NCI-H1436 (cell line): Measurements from ENCODE around the gene TYK2.
A peak's percentile ranks its signal among the peaks of the same experiment; 100 is the strongest.
"Not testable (repeated sequence)": the region's sequence is repeated elsewhere in the genome, so short reads cannot be mapped to it uniquely, and the experiment has no call there.

Source experiments
- DNase-seq: peaks from one replicate; lab custom pipeline; 2025; lab: John Stamatoyannopoulos, UW

The TYK2 gene

GRCh38 chr19:10407096-10407495, 26.7 kb upstream of the TYK2 start:
- DNase-seq: no peak

DNA sequence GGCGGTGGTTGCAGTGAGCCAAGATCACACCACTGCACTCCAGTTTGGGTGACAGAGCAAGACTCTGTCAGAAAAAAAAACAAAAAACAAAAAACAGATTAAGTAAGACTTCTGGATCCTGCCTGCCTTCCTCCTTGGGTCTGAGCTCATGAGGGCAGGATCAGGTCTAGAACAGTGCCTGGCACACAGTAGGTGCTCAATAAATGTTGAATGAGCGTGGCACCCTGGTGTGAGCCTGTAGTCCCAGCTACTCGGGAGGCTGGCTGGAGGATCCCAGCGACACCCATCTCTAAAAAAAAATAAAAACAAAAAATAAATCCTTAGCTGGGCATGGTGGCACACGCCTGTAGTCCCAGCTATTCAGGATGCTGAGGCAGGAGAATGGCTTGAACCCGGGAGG, 25.8 kb upstream of the TYK2 start:
- DNase-seq: no peak

DNA sequence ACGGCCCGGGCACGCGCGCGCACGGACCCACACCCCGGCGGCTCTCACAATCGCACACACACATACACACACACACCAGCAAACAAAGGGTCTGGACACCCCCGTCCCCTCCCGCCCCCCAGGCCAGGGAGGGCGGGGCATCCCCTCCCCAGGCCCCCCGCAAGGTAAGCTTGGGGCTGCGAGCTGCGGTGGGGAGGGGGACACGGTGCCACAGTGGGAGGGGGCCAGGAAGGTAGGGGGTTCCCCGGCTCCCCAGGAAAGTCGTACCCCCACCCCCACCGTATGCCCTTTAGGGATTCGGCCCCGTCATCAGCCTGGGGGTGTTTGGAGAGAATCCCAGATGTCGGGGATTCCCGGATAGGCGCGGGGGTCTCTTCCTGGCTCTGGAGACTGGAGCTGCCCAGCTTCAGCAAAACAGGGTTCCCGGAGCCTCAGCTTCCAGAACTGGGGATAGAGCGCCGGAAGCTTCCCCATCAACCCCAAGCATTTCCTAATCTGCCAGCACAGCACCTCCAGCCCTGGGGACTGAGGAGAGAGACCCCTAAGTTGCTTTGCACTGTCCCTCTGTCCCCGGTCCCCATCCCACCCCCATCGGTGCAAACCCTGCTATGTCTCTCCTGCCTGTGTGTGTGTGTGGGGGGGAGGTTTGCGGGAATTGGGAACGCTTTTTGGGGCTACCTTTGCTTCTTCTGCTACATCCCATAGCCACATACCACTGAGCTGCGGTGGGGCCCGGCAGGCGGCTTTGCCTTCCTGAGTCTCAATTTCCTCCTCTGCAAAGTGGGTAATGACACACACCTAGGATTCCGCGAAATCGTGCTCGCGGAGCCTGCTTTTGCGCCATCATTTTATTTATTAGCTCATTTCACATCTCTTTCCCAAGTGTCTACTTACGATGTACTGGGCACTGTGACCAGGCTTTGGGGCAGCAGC, 24.8 kb upstream of the TYK2 start:
- DNase-seq: no peak

GRCh38 chr19:10403137-10404021, 23.0 kb upstream of the TYK2 start, which contains the start of gene CDC37:
CDC37 (minus strand) TSS chr19:10403542; CDS start chr19:10403479, 63 bp downstream.
- peak; percentile 94 for DNase-seq

DNA sequence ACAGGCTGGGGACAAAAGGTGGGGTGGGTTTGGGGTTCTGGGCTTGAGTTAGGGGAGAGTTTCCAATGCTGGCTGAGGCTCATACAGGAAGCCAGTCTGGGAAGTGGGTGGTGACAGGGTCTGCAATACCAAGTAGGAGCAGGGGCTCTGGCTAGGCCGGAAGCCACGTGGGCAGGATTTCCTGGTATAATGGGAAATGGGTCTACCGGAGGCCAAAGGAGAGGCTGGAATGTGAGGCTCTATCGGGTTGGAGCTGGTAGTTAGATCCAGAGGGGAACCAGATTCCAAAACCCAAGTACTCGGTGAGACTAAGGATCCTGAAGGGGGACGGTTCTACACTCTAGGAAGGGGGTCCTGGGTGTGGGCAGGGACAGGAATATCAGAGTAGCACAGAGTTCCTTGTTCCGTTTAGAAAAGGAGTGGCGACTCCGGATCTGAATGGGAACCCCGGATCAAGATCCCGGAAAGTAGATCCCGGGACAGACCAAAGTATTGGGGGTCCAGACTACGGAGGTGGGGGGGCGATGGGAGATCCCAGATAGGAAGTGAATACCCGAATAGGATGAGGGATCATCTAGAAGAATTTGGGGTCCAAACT, 22.2 kb upstream of the TYK2 start:
- no peak for DNase-seq

DNA sequence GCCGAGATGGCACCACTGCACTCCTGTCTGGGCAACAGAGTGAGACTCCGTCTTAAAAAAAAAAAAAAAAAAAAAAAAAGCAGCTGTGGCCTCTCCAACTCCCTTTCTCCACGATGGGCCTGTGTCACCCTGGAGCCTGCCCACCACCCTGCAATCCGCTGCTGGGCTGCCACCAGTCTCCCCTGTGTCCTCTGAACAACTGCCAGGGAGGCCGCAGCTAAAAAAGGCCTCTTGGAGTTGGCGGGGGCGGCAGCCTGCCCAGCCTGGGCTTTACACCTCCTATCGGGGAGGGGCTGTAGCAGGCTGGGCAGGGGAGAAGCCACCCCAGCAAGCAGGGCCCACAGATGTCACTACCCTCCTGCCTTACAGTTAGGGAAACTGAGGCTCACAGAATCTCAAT, 19.5 kb upstream of the TYK2 start:
- no peak for DNase-seq

DNA sequence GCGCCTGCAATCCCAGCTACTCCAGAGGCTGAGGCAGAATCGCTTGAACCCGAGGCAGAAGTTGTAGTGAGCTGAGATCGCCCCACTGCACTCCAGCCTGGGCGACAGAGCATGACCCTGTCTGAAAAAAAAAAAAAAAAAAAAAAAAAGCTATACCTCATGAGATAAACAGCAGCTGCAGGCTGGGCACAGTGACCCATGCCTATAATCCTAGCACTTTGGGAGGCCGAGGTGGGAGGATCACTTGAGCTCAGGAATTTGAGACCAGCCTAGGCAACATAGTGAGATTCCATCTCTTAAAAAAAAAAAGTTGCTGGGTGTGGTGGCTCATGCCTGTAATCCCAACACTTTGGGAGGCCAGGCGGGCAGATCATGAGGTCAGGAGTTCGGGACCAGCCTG, 19.0 kb upstream of the TYK2 start:
- DNase-seq: not testable (repeated sequence)

- no peak for DNase-seq
These were observed 18.4 kb upstream of the TYK2 start for GRCh38 chr19:10398819-10399218.

GRCh38 chr19:10395917-10396316, 15.5 kb upstream of the TYK2 start:
- DNase-seq: no peak

DNA sequence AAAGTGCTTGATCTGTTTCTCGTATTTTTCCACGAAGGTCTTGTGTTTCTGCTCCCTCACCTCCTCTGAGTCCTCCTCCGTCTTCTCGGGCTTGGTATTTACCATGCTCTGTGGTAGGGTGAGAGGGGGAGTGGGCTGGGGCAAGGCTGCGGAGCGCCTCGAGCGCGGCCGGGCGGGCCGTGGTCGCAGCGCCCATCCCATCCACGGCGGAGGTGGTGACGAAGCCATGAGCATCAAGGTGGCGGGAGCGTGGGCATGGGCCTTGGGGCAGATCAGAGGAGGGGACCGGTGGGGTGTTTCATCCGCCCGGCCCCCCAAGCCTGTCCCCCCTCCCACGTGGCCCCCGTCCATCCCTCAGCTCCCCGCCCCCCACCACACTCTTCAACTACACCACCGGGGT, 15.1 kb upstream of the TYK2 start:
- no peak for DNase-seq

- DNase-seq: no peak
These were observed 14.6 kb upstream of the TYK2 start for GRCh38 chr19:10395003-10395402.

- DNase-seq: no peak
These were observed 12.8 kb upstream of the TYK2 start for GRCh38 chr19:10393137-10393536.

DNA sequence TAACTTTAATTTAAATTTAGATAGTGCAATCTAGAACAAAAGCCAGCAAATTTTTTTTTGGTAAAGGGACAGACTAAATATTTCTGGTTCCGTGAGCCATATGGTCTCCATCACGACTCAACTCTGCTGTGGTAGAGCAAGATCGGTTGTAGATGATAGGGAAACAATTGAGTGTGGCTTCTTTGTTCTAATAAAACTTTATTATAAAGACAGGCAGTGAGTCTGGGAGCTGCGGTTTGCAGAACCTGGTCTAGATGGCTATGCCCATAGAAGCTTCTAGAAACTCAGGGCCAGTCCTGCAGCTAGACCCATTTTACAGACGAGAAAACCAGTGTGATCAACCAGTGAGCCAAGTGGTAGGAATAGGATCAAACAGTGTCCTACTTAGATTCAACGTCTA, 11.7 kb upstream of the TYK2 start:
- no peak for DNase-seq

- peak; percentile 84 for DNase-seq
These were observed 10.4 kb upstream of the TYK2 start for GRCh38 chr19:10390652-10391286.

DNA sequence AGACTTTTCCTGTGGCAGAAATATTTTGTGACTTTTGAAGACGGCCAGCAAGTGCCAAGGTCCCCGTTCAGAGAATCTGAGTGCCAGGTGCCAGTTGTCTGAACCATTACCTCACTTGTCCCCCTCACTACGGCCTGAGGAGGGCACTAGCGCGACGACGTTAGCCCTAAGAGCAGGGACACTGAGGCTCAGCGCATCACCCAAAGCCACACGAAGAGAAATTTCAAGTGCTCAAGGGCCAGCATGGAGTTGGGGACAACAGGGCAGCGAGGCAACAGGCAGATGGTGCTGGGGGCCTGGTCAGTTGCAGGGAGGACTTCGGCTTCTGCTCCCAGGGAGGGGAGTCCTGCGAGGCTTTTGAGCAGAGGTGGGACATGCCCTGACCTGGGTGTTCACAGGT, 9.5 kb upstream of the TYK2 start:
- DNase-seq: no peak

DNA sequence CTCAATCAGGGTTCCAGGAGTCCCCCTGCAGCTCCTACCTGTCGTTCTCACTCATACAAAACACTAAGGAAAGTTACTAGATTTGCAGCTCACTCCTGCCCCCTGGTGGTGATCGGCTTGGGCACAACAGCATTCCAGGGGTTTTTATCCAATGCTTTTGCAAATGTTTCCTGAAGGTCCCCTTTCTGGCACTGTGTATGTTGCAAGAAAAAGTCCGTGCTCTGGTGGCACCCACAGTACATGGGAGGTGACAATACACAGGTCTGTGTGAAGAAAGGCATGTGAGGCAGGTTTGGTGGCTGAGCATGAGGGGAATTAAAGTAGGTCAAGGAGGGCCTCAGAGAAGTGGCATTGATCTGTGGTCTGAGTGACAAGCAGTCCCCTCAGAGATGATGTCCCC, 8.6 kb upstream of the TYK2 start:
- DNase-seq: peak; percentile 58

- no peak for DNase-seq
These were observed 4.2 kb upstream of the TYK2 start for GRCh38 chr19:10384580-10384979.

GRCh38 chr19:10383223-10383499, 2.8 kb upstream of the TYK2 start:
- not testable (repeated sequence) for DNase-seq

GRCh38 chr19:10379880-10380312, 476 bp downstream of the TYK2 start:
- DNase-seq: no peak

DNA sequence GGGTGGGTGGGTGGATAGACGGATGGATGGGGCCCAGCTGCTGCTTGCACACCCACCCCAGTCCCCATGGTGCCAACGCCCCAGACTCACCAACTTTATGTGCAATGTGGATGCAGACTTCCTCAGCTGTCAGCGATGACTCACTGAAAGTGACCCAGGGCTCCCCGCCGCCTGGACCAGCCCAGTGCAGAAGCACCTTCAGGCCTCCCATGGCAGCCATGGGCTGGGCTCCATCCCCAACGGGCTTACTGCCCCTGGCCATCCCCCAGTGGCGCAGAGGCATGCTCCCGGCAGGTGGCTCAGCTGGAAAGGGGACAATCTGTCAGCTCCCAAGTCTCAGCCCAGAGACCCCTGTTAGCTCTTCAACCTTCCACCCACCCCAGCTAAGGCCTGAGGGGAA, 2.2 kb downstream of the TYK2 start:
- no peak for DNase-seq

GRCh38 chr19:10377140-10377640, 3.2 kb downstream of the TYK2 start:
- DNase-seq: not testable (repeated sequence)

- DNase-seq: no peak
These were observed 5.4 kb downstream of the TYK2 start for GRCh38 chr19:10374931-10375330.
